ENCODE results near the gene INSIG1. TPM values are rescaled to one million over a fixed set of nuclear protein-coding genes. Genes with fewer than 3 reads are reported as not detected.

Gene INSIG1
- total and polyA plus RNA-seq, 2 of the 4 experiments (the other 2 are of a cell fraction) = 19.0 to 26.0 TPM

- H3K4ac ChIP-seq (ENCODE audit: low read depth, low read length) = no peak overlapping the region
- H3K9me1 ChIP-seq (ENCODE audit: insufficient read depth, low read length) = peaks cover 6% of the 10 kb centered on the region; the same call in 1 of the 2 replicates
- no peak overlapping the region for H3K4me3 ChIP-seq (ENCODE audit: insufficient read depth, low read depth, low read length)
- WGBS, 2 experiments (ENCODE audit: extremely low coverage in 2 of 2, insufficient read length in 1 of 2) = 61% methylated on average over 3 of the region's 8 CpGs; no CpG with 5 or more reads in 1 of the 2 experiments
- no peak overlapping the region for H4K5ac ChIP-seq (ENCODE audit: low read depth, low read length)
- H2AK5ac ChIP-seq (ENCODE audit: low read depth, low read length) = no peak overlapping the region
- no peak overlapping the region for H2BK20ac ChIP-seq (ENCODE audit: low read depth, low read length)
- H2AFZ ChIP-seq (replicated peaks; ENCODE audit: low read length, poor library complexity) = no peak overlapping the region
- H3K9me3 ChIP-seq (ENCODE audit: control insufficient read depth, insufficient read depth, low read length) = no peaks in the 10 kb centered on the region
- H3K27ac ChIP-seq (ENCODE audit: insufficient read depth, low read length) = no peak overlapping the region
- H4K8ac ChIP-seq (ENCODE audit: low read depth in 2 of 2, low read length in 2 of 2) = no peak overlapping the region
- peaks cover 25% of the 10 kb centered on the region for H3K27me3 ChIP-seq (ENCODE audit: control insufficient read depth, insufficient read depth, low read length)
- DNase-seq (no peak), ATAC-seq (ENCODE audit: low read depth) (no peak)
- intact Hi-C loops (cut with micrococcal nuclease) (no loop called here), in situ Hi-C loops (cut with MboI; ENCODE audit: low sequenced_read_pairs) (no loop called here), dilution Hi-C loops (cut with HindIII; ENCODE audit: low sequenced_read_pairs, unreplicated experiment) (no loop called here)
- H4K20me1 ChIP-seq (ENCODE audit: insufficient read depth, low read length) = no peaks in the 10 kb centered on the region
- H3K4me1 ChIP-seq (ENCODE audit: control insufficient read depth, insufficient read depth, low read length) = no peaks in the 10 kb centered on the region
- H2BK5ac ChIP-seq (ENCODE audit: low read depth, low read length, poor library complexity, severe bottlenecking) = no peak overlapping the region
- H3K56ac ChIP-seq (ENCODE audit: extremely low read depth, insufficient read depth, low read length) = no peak overlapping the region
- no peak overlapping the region for H3K9ac ChIP-seq (ENCODE audit: low read depth, low read length)
- POLR2A ChIA-PET (ENCODE audit: unreplicated experiment) = no interaction called here
- no peak overlapping the region for H4K91ac ChIP-seq (ENCODE audit: insufficient read depth, low read depth, low read length)
- TF ChIP-seq NFE2L2 (IDR thresholded peaks at IDR 0.05; ENCODE audit: low read depth, low read length) (no peak), MAZ (IDR thresholded peaks at IDR 0.05; ENCODE audit: borderline replicate concordance, low read depth, low read length) (no peak), MAFK (IDR thresholded peaks at IDR 0.05; ENCODE audit: low read depth, low read length) (no peak), SMC3 (IDR thresholded peaks at IDR 0.05; ENCODE audit: low read depth, low read length) (no peak), MXI1 (IDR thresholded peaks at IDR 0.05; ENCODE audit: borderline replicate concordance, low read depth, low read length) (no peak), RCOR1 (IDR thresholded peaks at IDR 0.05; ENCODE audit: insufficient replicate concordance, low read length) (no peak), ELK1 (IDR thresholded peaks at IDR 0.05; ENCODE audit: borderline replicate concordance, low read depth, low read length) (no peak), FOS (IDR thresholded peaks at IDR 0.05; ENCODE audit: low read depth, low read length) (no peak), USF2 (IDR thresholded peaks at IDR 0.05; ENCODE audit: low read depth, low read length) (no peak), CHD1 (IDR thresholded peaks at IDR 0.05; ENCODE audit: low read depth, low read length) (no peak), CEBPB (IDR thresholded peaks at IDR 0.05; ENCODE audit: low read depth, low read length) (no peak), RAD21 (IDR thresholded peaks at IDR 0.05; ENCODE audit: low read length) (no peak), RFX5 (IDR thresholded peaks at IDR 0.05; ENCODE audit: low read depth, low read length) (no peak), POLR2A (IDR thresholded peaks at IDR 0.05; ENCODE audit: low read depth, low read length) (no peak)
- no peaks in the 10 kb centered on the region for H3K79me1 ChIP-seq (ENCODE audit: low read depth in 1 of 2, low read length in 2 of 2)
- no TSS peak for BruUV-seq (replicated peaks)
- H2BK120ac ChIP-seq (ENCODE audit: low read depth, low read length) = no peak overlapping the region
- no peaks in the 10 kb centered on the region for H3K36me3 ChIP-seq (ENCODE audit: control insufficient read depth, insufficient read depth, low read length)
- no peak overlapping the region for H3K4me2 ChIP-seq (ENCODE audit: low read depth, low read length)
- no peak overlapping the region for H3K18ac ChIP-seq (ENCODE audit: low read depth, low read length)
- H3K23ac ChIP-seq (ENCODE audit: low read depth, low read length) = no peak overlapping the region
- CTCF ChIA-PET = no interaction called here
- H3K14ac ChIP-seq (replicated peaks; ENCODE audit: low read depth, low read length) = no peak overlapping the region
- no peak overlapping the region for H2AK9ac ChIP-seq (replicated peaks; ENCODE audit: low read depth, low read length, poor library complexity)
- H2BK15ac ChIP-seq (ENCODE audit: low read depth, low read length) = no peak overlapping the region
Measured at GRCh38 chr7:155355745-155356144, 58.1 kb downstream of the INSIG1 start.

All from IMR-90 (cell line).